ENCODE data around the gene LRP6. TPM values are rescaled to one million over a fixed set of nuclear protein-coding genes. Genes with fewer than 3 reads are reported as not detected.
A peak's percentile ranks its signal among the peaks of the same experiment; 100 is the strongest.

Gene LRP6
- total and polyA plus RNA-seq, 10 of the 15 experiments (the other 5 are each of a cell fraction or from before 2014, with no cell fraction given), result 1.5 to 14.9 (median 6.1) TPM

- Histone ChIP-seq H3K27me3 (replicated peaks in 1 of 2; ENCODE audit: control insufficient read depth in 2 of 2, insufficient read depth in 2 of 2, low read length in 1 of 2) (no peaks in the 10 kb centered on the region), H3K9ac (ENCODE audit: control insufficient read depth, insufficient read depth, low read length) (no peak overlapping the region), H3K9me3 (replicated peaks; ENCODE audit: control insufficient read depth, insufficient read depth, low read length) (peaks cover 1% of the 10 kb centered on the region; the same call in 1 of the 3 replicates), H3K4me1 (ENCODE audit: control insufficient read depth, insufficient read depth, low read length) (peaks cover 4% of the 10 kb centered on the region; the same call in 1 of the 2 replicates), H3K27ac (ENCODE audit: control insufficient read depth, insufficient read depth) (no peak overlapping the region), H3K4me3 (no peak overlapping the region), H2AFZ (ENCODE audit: control insufficient read depth, low read depth, low read length) (no peak overlapping the region; the same call in 1 of the 2 replicates), H3K79me2 (ENCODE audit: control insufficient read depth, insufficient read depth, low read length) (no peaks in the 10 kb centered on the region), H3K4me2 (ENCODE audit: control insufficient read depth, insufficient read depth) (peak overlapping the region; percentile 47), H4K20me1 (ENCODE audit: control insufficient read depth, insufficient read depth) (no peaks in the 10 kb centered on the region), H3K36me3 (ENCODE audit: control insufficient read depth in 2 of 2, insufficient read depth in 2 of 2, low read length in 1 of 2) (no peaks in the 10 kb centered on the region)
- FAIRE-seq, result peak; percentile 31
- POLR2A ChIA-PET, result no interaction called here
- CTCF ChIA-PET, result interaction anchor here (1.3 kb wide), 1 partner anchor 11 kb away, joined by 3 read pairs; no protein-coding TSS in a partner anchor
- no peak for DNase-seq (ENCODE audit: low read depth, low spot score)
- SMC1A ChIA-PET (ENCODE audit: uncharacterized antibody, unreplicated experiment), result no interaction called here
- no TSS peak for BruUV-seq (replicated peaks)
- RAD21 ChIA-PET (ENCODE audit: unreplicated experiment), result no interaction called here
- in situ Hi-C loops (cut with MboI) (no loop called here), intact Hi-C loops (cut with micrococcal nuclease; ENCODE audit: unreplicated experiment) (no loop called here)
- WGBS (ENCODE audit: insufficient coverage, insufficient replicate concordance, low lambda C conversion rate, missing lambda C conversion rate), result 0% methylated on average over 3 of the region's 3 CpGs
- ATAC-seq, result peak; percentile 57
- 0 out of 2 replicates have a peak, but pooled peaks have one; percentile 35 for TF ChIP-seq BCL11A (IDR thresholded peaks at IDR 0.05; ENCODE audit: low read depth, low read length)
- peak; percentile 64 for TF ChIP-seq JUNB (IDR thresholded peaks at IDR 0.05)
- TF ChIP-seq MEF2A (IDR thresholded peaks at IDR 0.05; ENCODE audit: insufficient read depth, low read depth, low read length), result peak; percentile 76; the same call in 1 of the 2 replicates
- TF ChIP-seq YY1 (IDR thresholded peaks at IDR 0.05; ENCODE audit: low read depth, low read length), result peak; percentile 47; the same call in 1 of the 2 replicates
- TF ChIP-seq RFX5 (IDR thresholded peaks at IDR 0.05; ENCODE audit: low read depth, low read length), result no peak
- TF ChIP-seq TCF12 (IDR thresholded peaks at IDR 0.05; ENCODE audit: low read depth, low read length), result 0 out of 2 replicates have a peak, but pooled peaks have one; percentile 30
- no peak for TF ChIP-seq SMAD1 (IDR thresholded peaks at IDR 0.05; ENCODE audit: low read depth, partially characterized antibody)
- no peak for TF ChIP-seq ATF3 (IDR thresholded peaks at IDR 0.05; ENCODE audit: borderline replicate concordance, extremely low read depth, low read depth, low read length)
- TF ChIP-seq IRF4 (IDR thresholded peaks at IDR 0.05; ENCODE audit: low read depth, low read length), result peak; percentile 83; the same call in 1 of the 2 replicates
- peak; percentile 59; the same call in 1 of the 2 replicates for TF ChIP-seq RUNX3 (IDR thresholded peaks at IDR 0.05; ENCODE audit: low read length)
- no peak for TF ChIP-seq ZBTB11 (CRISPR knock-in tag; IDR thresholded peaks at IDR 0.05)
- TF ChIP-seq FOXM1 (IDR thresholded peaks at IDR 0.05; ENCODE audit: low read depth, low read length), result peak; percentile 35; the same call in 1 of the 2 replicates
- no peak for TF ChIP-seq ZNF207 (IDR thresholded peaks at IDR 0.05; ENCODE audit: borderline replicate concordance)
- peak; percentile 46; the same call in 1 of the 2 replicates for TF ChIP-seq NFIC (IDR thresholded peaks at IDR 0.05; ENCODE audit: low read depth, low read length)
- peak; percentile 15 for TF ChIP-seq BCL3 (IDR thresholded peaks at IDR 0.05; ENCODE audit: borderline replicate concordance, insufficient read depth, low read depth, low read length, poor library complexity, severe bottlenecking)
- TF ChIP-seq LARP7 (IDR thresholded peaks at IDR 0.05), result no peak
- TF ChIP-seq ATF2 (IDR thresholded peaks at IDR 0.05; ENCODE audit: low read length), result peak; percentile 45; the same call in 1 of the 2 replicates
Measured at GRCh38 chr12:12201274-12201758, 65.5 kb downstream of the LRP6 start.

All from GM12878 (cell line).